ENCODE data around the gene BHLHA15. TPM values are rescaled to one million over a fixed set of nuclear protein-coding genes. Genes with fewer than 3 reads are reported as not detected.
"Not testable (repeated sequence)": the region's sequence is repeated elsewhere in the genome, so short reads cannot be mapped to it uniquely, and the experiment has no call there.

Gene BHLHA15
- total RNA-seq, 6 experiments from 2014 or later = 0.33 TPM; not detected in 5

- Mint-ChIP-seq H3K9me3 (no peaks in the 10 kb centered on the region), H3K4me3 (no peak overlapping the region), H3K27ac (no peak overlapping the region), H3K36me3 (ENCODE audit: low read depth) (peaks cover 11% of the 10 kb centered on the region), H3K4me1 (ENCODE audit: low read depth) (peaks cover 16% of the 10 kb centered on the region), H3K27me3 (ENCODE audit: insufficient read depth) (no peaks in the 10 kb centered on the region; the same call in 1 of the 2 replicates)
- TF ChIP-seq CTCF (IDR thresholded peaks at IDR 0.05) = no peak
- DNase-seq = no peak
Observed at GRCh38 chr7:98217623-98218582, 6.7 kb downstream of the BHLHA15 start.

- not testable (repeated sequence) for H3K9me3 Mint-ChIP-seq; H3K27me3 Mint-ChIP-seq (ENCODE audit: insufficient read depth)
- peaks cover 11% of the 10 kb centered on the region for H3K36me3 Mint-ChIP-seq (ENCODE audit: low read depth)
- peaks cover 16% of the 10 kb centered on the region for H3K4me1 Mint-ChIP-seq (ENCODE audit: low read depth)
- peak overlapping the region; percentile 40 for H3K27ac Mint-ChIP-seq
- peak; percentile 8 for DNase-seq
- peak overlapping the region; percentile 4; the same call in 1 of the 2 replicates for H3K4me3 Mint-ChIP-seq
Observed at GRCh38 chr7:98219382-98219781, 8.1 kb downstream of the BHLHA15 start.

- peaks cover 15% of the 10 kb centered on the region for H3K36me3 Mint-ChIP-seq (ENCODE audit: low read depth)
- no peaks in the 10 kb centered on the region for H3K9me3 Mint-ChIP-seq
- no peak overlapping the region for H3K4me3 Mint-ChIP-seq
Observed at GRCh38 chr7:98221611-98222532, 10.6 kb downstream of the BHLHA15 start.

GRCh38 chr7:98222533-98223195 is 11.4 kb downstream of the BHLHA15 start:
- H3K4me1 Mint-ChIP-seq (ENCODE audit: low read depth) = peaks cover 16% of the 10 kb centered on the region

More at GRCh38 chr7:98221611-98222532, 10.6 kb downstream of the BHLHA15 start:
- DNase-seq = no peak
- TF ChIP-seq CTCF (IDR thresholded peaks at IDR 0.05) = no peak
- peaks cover 16% of the 10 kb centered on the region for H3K4me1 Mint-ChIP-seq (ENCODE audit: low read depth)
- no peak overlapping the region for H3K27ac Mint-ChIP-seq
- H3K27me3 Mint-ChIP-seq (ENCODE audit: insufficient read depth) = no peaks in the 10 kb centered on the region; the same call in 1 of the 2 replicates

GRCh38 chr7:98223351-98223897 is 12.2 kb downstream of the BHLHA15 start:
- peaks cover 12% of the 10 kb centered on the region for H3K4me1 Mint-ChIP-seq (ENCODE audit: low read depth)

More at GRCh38 chr7:98222533-98223195, 11.4 kb downstream of the BHLHA15 start:
- DNase-seq = no peak
- H3K9me3 Mint-ChIP-seq = no peaks in the 10 kb centered on the region
- H3K27me3 Mint-ChIP-seq (ENCODE audit: insufficient read depth) = no peaks in the 10 kb centered on the region; the same call in 1 of the 2 replicates
- peaks cover 15% of the 10 kb centered on the region for H3K36me3 Mint-ChIP-seq (ENCODE audit: low read depth)
- no peak overlapping the region for H3K27ac Mint-ChIP-seq
- no peak overlapping the region for H3K4me3 Mint-ChIP-seq
- no peak for TF ChIP-seq CTCF (IDR thresholded peaks at IDR 0.05)

More at GRCh38 chr7:98223351-98223897, 12.2 kb downstream of the BHLHA15 start:
- no peak for TF ChIP-seq CTCF (IDR thresholded peaks at IDR 0.05)
- H3K36me3 Mint-ChIP-seq (ENCODE audit: low read depth) = peaks cover 12% of the 10 kb centered on the region
- H3K4me3 Mint-ChIP-seq = no peak overlapping the region
- no peak overlapping the region for H3K27ac Mint-ChIP-seq
- no peaks in the 10 kb centered on the region for H3K9me3 Mint-ChIP-seq
- DNase-seq = no peak
- H3K27me3 Mint-ChIP-seq (ENCODE audit: insufficient read depth) = no peaks in the 10 kb centered on the region; the same call in 1 of the 2 replicates

Data from HFFc6 (cell line).